Tibial nerve (tissue), 4 donors: ENCODE results near the gene FUOM. TPM values are rescaled to one million over a fixed set of nuclear protein-coding genes. Genes with fewer than 3 reads are reported as not detected.

Experiments used
- DNase-seq, 2 donors: peaks; one replicate each; pipeline ENCODE4 v3.0.0-alpha.2; 2019; ENCODE audit warnings: low spot score in 2 of 2
- H3K27ac ChIP-seq, 4 donors: fragments of 200-600 bp; sonication (generic) in 3 of 4; one replicate each; pipeline ENCODE4 v1.5.1; 2017 to 2019; ENCODE audit warnings: mild to moderate bottlenecking in 1 of 4
- H3K27me3 ChIP-seq, 2 donors: fragments of 200-600 bp; sonication (generic) in 1 of 2; one replicate each; pipeline versions ENCODE4 v1.5.1 to v1.6.0; 2017 to 2019
- H3K36me3 ChIP-seq, 3 donors: fragments of 200-600 bp; sonication (generic); one replicate each; pipeline ENCODE4 v1.5.1; 2018 to 2019
- H3K4me1 ChIP-seq, 4 donors: fragments of 200-600 bp; sonication (generic) in 3 of 4; one replicate each; pipeline ENCODE4 v1.5.1; 2017 to 2019
- H3K4me3 ChIP-seq, 4 donors: fragments of 200-600 bp; sonication (generic) in 3 of 4; one replicate each; pipeline ENCODE4 v1.5.1; 2017 to 2019; ENCODE audit warnings: mild to moderate bottlenecking in 1 of 4, moderate library complexity in 1 of 4
- H3K9me3 ChIP-seq, 4 donors: fragments of 200-600 bp; sonication (generic) in 3 of 4; one replicate each; pipeline ENCODE4 v1.5.1; 2017 to 2019
- EP300 ChIP-seq, 2 donors: sonication (generic); formaldehyde crosslinking; IDR thresholded peaks; one replicate each; pipeline ENCODE4 v1.6.1; 2017; ENCODE audit warnings: antibody characterized with exemption in 2 of 2, mild to moderate bottlenecking in 1 of 2
- POLR2A ChIP-seq, 2 donors: fragments of 450-650 bp; IDR thresholded peaks; one replicate each; pipeline ENCODE4 v1.6.1; 2017; ENCODE audit warnings: antibody characterized with exemption in 2 of 2, mild to moderate bottlenecking in 2 of 2, moderate library complexity in 2 of 2
- WGBS, 2 donors: methylation state at CpG; one replicate each; pipeline ENCODE4 v1.1.5; 2018; 5-methylcytosine and 5-hydroxymethylcytosine counted together
- total RNA-seq, 4 donors: library from RNA; depleted of rRNA; stranded (reverse); fragments of >200 nt; gene quantifications; one replicate each; pipeline ENCODE4 v1.1.0, GENCODE V29; 2016
- TF ChIP-seq, protein P1 (sequence below), 5 experiments: fragments of 200-600 bp in 3 of 5; fragments of 450-650 bp in 2 of 5; sonication (generic) in 3 of 5; IDR thresholded peaks; one replicate each; pipeline ENCODE4 v1.5.1; 2016 to 2019; ENCODE audit warnings: antibody characterized with exemption in 5 of 5, mild to moderate bottlenecking in 3 of 5, moderate library complexity in 2 of 5

The FUOM gene
- total RNA-seq, 4 donors from 2014 or later = 44.1 to 59.4 (median 49.3) TPM

DNA sequence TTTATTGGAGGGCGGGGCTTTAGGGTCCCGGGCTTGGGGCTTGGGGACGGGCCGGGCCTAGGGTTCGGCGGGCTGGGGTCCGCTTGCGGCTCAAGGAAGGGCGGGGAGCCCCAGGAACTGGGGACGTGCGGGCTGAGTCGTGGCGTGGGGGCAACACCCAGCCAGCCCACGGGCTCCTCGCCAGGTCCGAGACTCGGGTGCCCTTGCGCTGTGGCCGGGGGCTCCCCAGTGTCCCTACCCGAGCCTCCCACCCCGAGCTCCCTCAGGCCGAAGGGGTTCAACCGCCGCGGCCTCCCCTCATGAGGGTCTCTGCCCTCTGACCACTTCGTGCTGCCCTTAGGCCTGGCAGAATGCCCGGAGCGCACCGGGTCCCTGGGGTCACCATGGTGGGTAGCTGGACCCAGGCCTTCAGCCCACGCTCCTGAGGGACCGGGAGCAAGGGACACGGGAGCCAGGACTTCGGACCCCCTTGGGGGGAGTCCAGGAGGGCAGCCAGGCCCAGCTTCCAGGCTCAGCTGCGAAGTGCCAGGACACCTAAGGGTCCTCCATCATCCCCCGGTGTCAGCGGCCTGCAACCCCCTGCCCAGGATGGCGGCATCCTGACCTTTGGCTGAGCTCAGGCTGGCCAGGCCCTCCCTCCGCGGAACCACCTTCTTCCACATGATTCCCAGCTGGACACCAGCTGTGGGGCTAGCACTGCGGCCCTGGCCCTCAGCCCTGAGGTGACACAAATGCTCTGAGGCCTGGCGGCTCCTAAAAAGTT, 524 bp upstream of the FUOM start:
- Histone ChIP-seq H3K27ac (peak overlapping the region; percentile 42 to 91 (median 87)), H3K9me3 (peaks cover 0 to 8% (median 0%) of the 10 kb centered on the region in 4 donors), H3K27me3 (no peaks in the 10 kb centered on the region), H3K36me3 (peaks cover 0 to 41% (median 0%) of the 10 kb centered on the region in 3 donors), H3K4me1 (peaks cover 0 to 31% (median 11%) of the 10 kb centered on the region in 4 donors), H3K4me3 (peak overlapping the region in 3 of 4 donors; percentile 45 to 84 (median 72))
- 59 to 73% methylated on average over 13 to 26 of the region's 41 CpGs for WGBS, 2 donors
- TF ChIP-seq EP300 (IDR thresholded peaks at IDR 0.05) = no peak
- TF ChIP-seq, protein P1, sequence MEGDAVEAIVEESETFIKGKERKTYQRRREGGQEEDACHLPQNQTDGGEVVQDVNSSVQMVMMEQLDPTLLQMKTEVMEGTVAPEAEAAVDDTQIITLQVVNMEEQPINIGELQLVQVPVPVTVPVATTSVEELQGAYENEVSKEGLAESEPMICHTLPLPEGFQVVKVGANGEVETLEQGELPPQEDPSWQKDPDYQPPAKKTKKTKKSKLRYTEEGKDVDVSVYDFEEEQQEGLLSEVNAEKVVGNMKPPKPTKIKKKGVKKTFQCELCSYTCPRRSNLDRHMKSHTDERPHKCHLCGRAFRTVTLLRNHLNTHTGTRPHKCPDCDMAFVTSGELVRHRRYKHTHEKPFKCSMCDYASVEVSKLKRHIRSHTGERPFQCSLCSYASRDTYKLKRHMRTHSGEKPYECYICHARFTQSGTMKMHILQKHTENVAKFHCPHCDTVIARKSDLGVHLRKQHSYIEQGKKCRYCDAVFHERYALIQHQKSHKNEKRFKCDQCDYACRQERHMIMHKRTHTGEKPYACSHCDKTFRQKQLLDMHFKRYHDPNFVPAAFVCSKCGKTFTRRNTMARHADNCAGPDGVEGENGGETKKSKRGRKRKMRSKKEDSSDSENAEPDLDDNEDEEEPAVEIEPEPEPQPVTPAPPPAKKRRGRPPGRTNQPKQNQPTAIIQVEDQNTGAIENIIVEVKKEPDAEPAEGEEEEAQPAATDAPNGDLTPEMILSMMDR (IDR thresholded peaks at IDR 0.05) = no peak
- TF ChIP-seq POLR2A (IDR thresholded peaks at IDR 0.05) = no peak
- DNase-seq = no peak

DNA sequence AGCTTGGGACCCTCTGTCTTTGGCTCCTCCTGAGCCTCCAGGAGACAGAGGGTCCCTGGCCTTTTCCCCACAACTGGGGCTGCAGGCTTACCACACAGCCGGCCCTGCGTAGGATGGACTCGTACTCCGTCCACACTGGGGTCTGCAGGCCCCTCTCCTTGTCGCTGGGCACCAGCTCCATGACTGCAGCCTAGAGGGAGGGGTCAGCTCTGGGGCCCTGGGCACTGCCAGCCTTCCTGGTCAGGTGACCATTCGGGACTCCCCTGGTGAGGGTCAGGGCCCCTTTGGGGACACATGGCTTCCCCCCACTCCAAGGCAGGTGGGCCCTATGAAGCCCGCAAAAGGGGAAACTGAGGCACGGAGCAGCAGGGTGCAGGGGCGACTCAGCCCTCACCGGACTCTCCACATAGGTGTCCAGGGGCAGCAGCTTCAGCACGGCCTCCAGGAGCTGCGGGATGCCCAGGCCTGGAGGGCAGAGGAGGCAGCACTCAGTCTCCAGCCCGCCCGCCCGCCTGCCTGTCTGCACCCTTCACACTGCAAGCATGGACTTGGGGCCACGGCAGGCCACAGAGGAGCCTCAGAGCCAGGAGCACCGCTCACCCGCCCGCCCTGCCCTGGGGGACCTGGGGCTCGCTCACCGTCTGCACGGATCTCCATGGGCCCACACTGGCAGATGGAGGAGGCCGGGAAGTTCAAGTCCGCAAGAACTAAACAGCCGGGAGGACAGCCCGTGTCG, 1.1 kb downstream of the FUOM start:
- WGBS, 2 donors = 44 to 55% methylated on average over 13 of the region's 27 CpGs
- H3K27ac ChIP-seq = peak overlapping the region in 3 of 4 donors; percentile 83 to 91 (median 91)

GRCh38 chr10:133355991-133356390, 1.8 kb downstream of the FUOM start:
- TF ChIP-seq, protein P1 (IDR thresholded peaks at IDR 0.05) = no peak
- TF ChIP-seq EP300 (IDR thresholded peaks at IDR 0.05) = no peak
- no peak for TF ChIP-seq POLR2A (IDR thresholded peaks at IDR 0.05)
- peaks cover 0 to 23% (median 0%) of the 10 kb centered on the region in 3 donors for H3K36me3 ChIP-seq
- H3K27ac ChIP-seq = peak overlapping the region in 1 of 4 donors; percentile 91
- 90 to 100% methylated on average over 2 of the region's 3 CpGs for WGBS, 2 donors
- peaks cover 0 to 32% (median 11%) of the 10 kb centered on the region in 4 donors for H3K4me1 ChIP-seq
- no peak for DNase-seq
- H3K9me3 ChIP-seq = peaks cover 0 to 3% (median 0%) of the 10 kb centered on the region in 4 donors
- H3K4me3 ChIP-seq = no peak overlapping the region
- no peaks in the 10 kb centered on the region for H3K27me3 ChIP-seq

More for the DNA sequence above, 1.1 kb downstream of the FUOM start:
- Histone ChIP-seq H3K9me3 (peaks cover 0 to 8% (median 0%) of the 10 kb centered on the region in 4 donors), H3K36me3 (peaks cover 0 to 25% (median 0%) of the 10 kb centered on the region in 3 donors), H3K4me3 (peak overlapping the region; percentile 45 to 84 (median 77)), H3K27me3 (no peaks in the 10 kb centered on the region), H3K4me1 (peaks cover 0 to 29% (median 11%) of the 10 kb centered on the region in 4 donors)
- TF ChIP-seq, protein P1 (IDR thresholded peaks at IDR 0.05) = no peak
- TF ChIP-seq EP300 (IDR thresholded peaks at IDR 0.05) = no peak
- no peak for TF ChIP-seq POLR2A (IDR thresholded peaks at IDR 0.05)
- no peak for DNase-seq

DNA sequence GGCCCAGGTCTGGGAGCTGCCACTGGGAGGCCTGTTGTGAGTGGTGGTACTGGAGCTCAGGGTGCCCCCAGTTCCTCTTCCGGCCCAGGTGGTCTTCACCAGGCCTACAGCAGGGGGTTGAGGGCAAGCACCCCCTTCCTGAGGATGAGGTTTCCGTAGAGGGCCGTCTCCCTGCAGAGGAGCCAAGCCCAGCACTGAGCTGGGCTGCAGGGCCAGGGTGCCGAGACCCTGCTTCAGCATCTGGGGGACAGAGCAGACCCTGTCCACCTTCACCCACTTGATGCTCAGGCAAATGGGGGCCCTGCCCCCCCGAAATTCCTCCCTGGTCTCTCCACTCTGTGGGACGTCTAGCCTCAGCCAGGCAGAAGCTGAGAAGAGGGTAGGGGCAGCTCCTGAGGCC, 2.6 kb downstream of the FUOM start:
- Histone ChIP-seq H3K4me1 (peaks cover 0 to 40% (median 11%) of the 10 kb centered on the region in 4 donors), H3K4me3 (no peak overlapping the region), H3K27ac (peak overlapping the region in 1 of 4 donors; percentile 15), H3K9me3 (no peaks in the 10 kb centered on the region), H3K27me3 (no peaks in the 10 kb centered on the region), H3K36me3 (peaks cover 0 to 23% (median 0%) of the 10 kb centered on the region in 3 donors)
- 93 to 97% methylated on average over 3 to 6 of the region's 6 CpGs for WGBS, 2 donors
- TF ChIP-seq POLR2A (IDR thresholded peaks at IDR 0.05) = no peak
- no peak for TF ChIP-seq EP300 (IDR thresholded peaks at IDR 0.05)
- TF ChIP-seq, protein P1 (IDR thresholded peaks at IDR 0.05) = no peak
- DNase-seq = no peak
